HEK293 (cell line): Measurements from ENCODE around the gene SELENOO.

Experiments used
- CTCF ChIP-seq: fragments of 450-650 bp; formaldehyde crosslinking; IDR thresholded peaks from 2 replicates; pipeline ENCODE4 v1.5.1; 2016; ENCODE audit warnings: missing biosample characterization, missing genetic modification characterization
- KLF9 ChIP-seq: fragments of 450-650 bp; formaldehyde crosslinking; IDR thresholded peaks from 2 replicates; pipeline ENCODE4 v1.5.1; 2016; ENCODE audit warnings: missing biosample characterization, missing genetic modification characterization, low read depth
- PATZ1 ChIP-seq: fragments of 450-650 bp; formaldehyde crosslinking; IDR thresholded peaks from 2 replicates; pipeline ENCODE4 v1.5.1; 2016; ENCODE audit warnings: missing biosample characterization, missing genetic modification characterization
- REPIN1 ChIP-seq: fragments of 450-650 bp; formaldehyde crosslinking; IDR thresholded peaks from 2 replicates; pipeline ENCODE4 v1.5.1; 2017; ENCODE audit warnings: missing biosample characterization, missing genetic modification characterization, low read depth
- REST ChIP-seq: fragments of 450-650 bp; formaldehyde crosslinking; IDR thresholded peaks from 2 replicates; pipeline ENCODE4 v1.5.1; 2016; ENCODE audit warnings: missing biosample characterization, missing genetic modification characterization
- SCRT1 ChIP-seq: fragments of 450-650 bp; formaldehyde crosslinking; IDR thresholded peaks from 2 replicates; pipeline ENCODE4 v1.5.1; 2016; ENCODE audit warnings: missing biosample characterization, missing genetic modification characterization, borderline replicate concordance
- SP2 ChIP-seq: fragments of 450-650 bp; formaldehyde crosslinking; IDR thresholded peaks from 2 replicates; pipeline ENCODE4 v1.5.1; 2016; ENCODE audit warnings: missing biosample characterization, missing genetic modification characterization
- TSHZ1 ChIP-seq: fragments of 450-650 bp; formaldehyde crosslinking; IDR thresholded peaks from 2 replicates; pipeline ENCODE4 v1.5.1; 2016; ENCODE audit warnings: missing biosample characterization, missing genetic modification characterization, borderline replicate concordance
- ZFHX2 ChIP-seq: fragments of 450-650 bp; formaldehyde crosslinking; conservative IDR thresholded peaks from 2 replicates; pipeline ENCODE4 v1.5.1; 2016; ENCODE audit warnings: missing biosample characterization, missing genetic modification characterization
- ZNF223 ChIP-seq: fragments of 450-650 bp; formaldehyde crosslinking; IDR thresholded peaks from 2 replicates; pipeline ENCODE4 v1.5.1; 2016; ENCODE audit warnings: missing biosample characterization, missing genetic modification characterization
- ZNF24 ChIP-seq: fragments of 450-650 bp; formaldehyde crosslinking; IDR thresholded peaks from 2 replicates; pipeline ENCODE4 v1.5.1; 2016; ENCODE audit warnings: missing biosample characterization, missing genetic modification characterization
- ZNF274 ChIP-seq, 2 experiments: fragments of 200-500 bp in 1 of 2; fragments of 450-650 bp in 1 of 2; sonication (Bioruptor generic) in 1 of 2; formaldehyde crosslinking in 1 of 2; IDR thresholded peaks; 2 replicates each; pipeline versions ENCODE4 v1.5.1 to v1.6.1; 2014 to 2016; ENCODE audit warnings: borderline replicate concordance in 1 of 2, inconsistent platforms in 1 of 2, low read length in 1 of 2, missing biosample characterization in 1 of 2, missing genetic modification characterization in 1 of 2
- ZNF398 ChIP-seq: fragments of 450-650 bp; formaldehyde crosslinking; IDR thresholded peaks from 2 replicates; pipeline ENCODE4 v1.5.1; 2017; ENCODE audit warnings: missing biosample characterization, missing genetic modification characterization
- ZNF704 ChIP-seq: fragments of 450-650 bp; formaldehyde crosslinking; IDR thresholded peaks from 2 replicates; pipeline ENCODE4 v1.5.1; 2016; ENCODE audit warnings: missing biosample characterization, missing genetic modification characterization

GRCh38 chr22:50248196-50249081, 47.6 kb downstream of the SELENOO start:
- no peak for TF ChIP-seq ZFHX2 (tag by site-specific recombination)
- no peak for TF ChIP-seq REST (tag by site-specific recombination)
- no peak for TF ChIP-seq SCRT1 (tag by site-specific recombination)
- no peak for TF ChIP-seq REPIN1 (tag by site-specific recombination)
- no peak for TF ChIP-seq ZNF223
- TF ChIP-seq ZNF398 (tag by site-specific recombination): no peak
- TF ChIP-seq CTCF: no peak
- no peak for TF ChIP-seq ZNF274 (IDR thresholded peaks at IDR 0.05; ENCODE audit: low read length)
- TF ChIP-seq ZNF274 (tag by site-specific recombination; IDR thresholded peaks at IDR 0.05; ENCODE audit: borderline replicate concordance): no peak
- TF ChIP-seq SP2: no peak
- TF ChIP-seq ZNF704 (tag by site-specific recombination): no peak
- TF ChIP-seq TSHZ1 (tag by site-specific recombination): no peak
- no peak for TF ChIP-seq PATZ1
- TF ChIP-seq ZNF24: no peak
- TF ChIP-seq KLF9 (tag by site-specific recombination): no peak
